Amygdala (tissue), 56 donors: Measurements from ENCODE around the gene RBBP8.
A peak's percentile ranks its signal among the peaks of the same experiment; 100 is the strongest.

Experiments used
- DNase-seq, 56 donors: peaks; one replicate each; lab custom pipeline; 2025; lab: John Stamatoyannopoulos, UW

Gene RBBP8

DNA sequence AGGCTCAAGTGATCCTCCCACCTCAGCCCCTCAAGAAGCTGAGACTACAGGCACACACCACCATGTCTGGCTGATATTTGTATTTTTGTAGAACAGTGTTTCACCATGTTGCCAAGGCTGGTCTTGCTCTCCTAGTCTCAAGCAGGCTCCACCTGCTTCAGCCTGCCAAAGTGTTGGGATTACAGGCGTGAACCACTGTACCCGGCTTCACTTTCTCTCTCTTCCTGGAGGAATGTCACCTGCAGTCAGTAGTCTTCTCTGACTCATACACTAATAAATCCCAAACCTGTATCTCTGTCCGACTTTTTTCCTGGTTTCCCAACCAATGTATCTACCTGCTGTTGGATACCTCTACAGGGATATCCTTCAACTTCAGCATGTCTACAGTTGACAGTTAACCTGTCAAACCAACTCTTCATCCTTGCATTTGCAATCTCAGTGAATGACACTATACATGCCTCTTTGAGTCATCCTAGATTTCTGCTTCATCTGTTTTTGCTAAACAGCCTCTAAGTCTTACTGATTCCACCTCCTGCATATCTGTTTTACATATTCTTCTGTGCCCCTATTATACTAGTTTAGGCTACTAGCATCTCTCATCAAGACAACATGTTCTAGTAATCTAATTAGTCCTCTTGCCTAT lies 54.5 kb downstream of the RBBP8 start:
- DNase-seq = no peak

DNA sequence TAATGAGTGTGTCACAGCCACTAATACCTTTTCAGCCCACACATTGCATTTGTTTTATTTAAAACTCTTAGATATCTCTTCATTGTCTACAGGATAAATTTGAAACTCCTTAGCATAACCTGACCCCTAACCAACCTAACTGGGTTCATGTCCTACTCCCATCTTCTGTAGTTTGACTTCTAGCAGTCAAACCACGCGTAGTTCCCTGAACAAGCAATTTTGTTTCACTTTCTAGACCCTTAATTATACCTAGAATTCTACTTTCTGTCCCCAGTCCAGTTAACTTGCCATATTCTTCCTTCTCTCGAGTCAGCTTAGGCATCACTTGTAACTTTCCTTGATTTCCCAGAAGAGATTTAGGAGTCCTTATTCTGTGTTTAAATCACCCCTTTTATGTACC lies 55.1 kb downstream of the RBBP8 start:
- DNase-seq = no peak

DNA sequence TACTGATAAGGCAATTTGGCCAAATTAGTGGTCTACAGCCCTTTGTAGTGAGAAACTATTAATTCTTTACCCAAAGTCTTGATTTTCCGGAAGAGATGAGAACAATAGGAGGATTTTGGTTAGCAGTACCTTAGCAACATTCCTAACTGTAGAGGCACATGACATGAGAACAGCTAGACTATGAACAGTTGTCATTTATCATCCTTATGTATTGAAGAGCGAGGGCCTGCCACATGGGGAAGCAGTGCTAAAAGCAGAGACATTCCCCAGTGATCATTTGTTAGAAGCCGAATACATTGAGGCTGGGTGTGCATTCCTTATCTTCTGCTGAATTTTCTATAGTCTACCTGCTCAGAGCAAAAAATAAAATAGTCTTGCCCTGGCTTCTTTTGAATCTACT lies 65.2 kb downstream of the RBBP8 start:
- DNase-seq = no peak

DNA sequence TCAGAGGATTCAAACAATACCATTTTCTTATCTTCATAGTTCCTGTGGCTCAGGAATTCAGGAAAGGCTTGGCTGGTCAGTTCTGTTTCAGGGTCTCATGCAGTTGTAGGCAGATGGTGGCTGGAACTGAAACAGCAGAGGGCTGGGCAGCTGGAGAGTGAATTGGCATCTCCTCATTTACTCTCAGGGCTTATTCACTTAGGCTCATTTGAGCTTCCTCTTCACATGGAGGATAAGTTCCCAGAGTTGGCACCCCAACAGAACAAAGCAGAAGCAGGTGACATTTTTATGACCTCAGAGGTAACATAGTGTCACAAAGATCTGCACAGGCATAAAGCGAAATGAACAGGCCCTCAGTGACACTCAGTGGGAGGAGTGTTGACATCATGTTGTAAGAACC lies 66.1 kb downstream of the RBBP8 start:
- no peak for DNase-seq

DNA sequence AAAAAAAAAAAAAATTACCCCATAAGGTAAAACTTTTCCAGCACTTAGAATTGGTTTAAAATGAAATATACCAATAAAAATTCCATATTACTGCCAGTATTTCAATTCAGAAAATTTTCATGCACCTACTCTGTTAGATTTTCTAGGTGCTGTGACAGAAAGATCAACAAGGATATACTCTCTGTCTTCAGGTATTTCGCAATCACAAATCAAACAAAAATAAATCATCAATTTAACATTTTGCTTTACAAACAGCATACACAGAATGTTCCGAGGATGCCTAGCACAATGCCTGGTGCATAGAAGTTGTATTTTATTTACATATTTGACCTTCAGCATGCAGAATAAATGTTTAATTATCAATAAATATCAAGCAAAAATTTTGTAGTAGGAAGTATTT lies 66.5 kb downstream of the RBBP8 start:
- DNase-seq = no peak

DNA sequence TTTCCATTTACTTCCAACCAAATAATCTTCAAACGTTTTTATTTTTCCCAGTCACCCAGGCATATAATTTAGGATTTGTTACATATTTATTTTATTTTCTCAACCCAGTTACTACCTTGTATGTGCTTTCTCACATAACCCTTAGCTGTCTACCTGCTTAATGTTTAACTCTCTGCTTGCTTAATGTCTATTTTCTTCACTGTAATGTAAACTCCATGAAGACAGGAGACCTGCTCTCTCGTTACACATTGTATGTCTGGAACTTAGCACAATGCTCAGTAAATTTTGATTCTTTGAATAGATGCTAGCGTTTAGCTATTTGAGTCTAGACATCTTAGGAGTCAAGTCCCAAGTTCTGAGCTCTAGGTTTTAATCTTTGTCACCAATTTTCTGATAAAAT lies 70.2 kb downstream of the RBBP8 start:
- no peak for DNase-seq

DNA sequence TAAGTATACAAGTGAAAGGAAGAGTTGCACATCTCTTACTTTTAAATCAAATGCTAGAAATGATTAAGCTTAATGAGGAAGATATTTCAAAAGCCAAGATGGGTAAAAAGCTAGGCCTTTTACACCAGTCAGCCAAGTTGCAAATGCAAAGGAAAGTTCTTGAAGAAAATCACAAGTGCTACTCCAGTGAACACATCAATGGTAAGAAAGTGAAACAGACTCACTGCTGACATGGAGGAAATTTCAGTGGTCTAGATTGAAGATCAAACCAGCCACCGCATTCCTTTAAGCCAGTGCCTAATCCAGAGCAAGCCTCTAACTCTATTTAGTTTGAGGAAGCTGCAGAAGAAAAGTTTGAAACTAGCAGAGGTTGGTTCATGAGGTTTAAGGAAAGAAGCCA lies 79.1 kb downstream of the RBBP8 start:
- DNase-seq = no peak

DNA sequence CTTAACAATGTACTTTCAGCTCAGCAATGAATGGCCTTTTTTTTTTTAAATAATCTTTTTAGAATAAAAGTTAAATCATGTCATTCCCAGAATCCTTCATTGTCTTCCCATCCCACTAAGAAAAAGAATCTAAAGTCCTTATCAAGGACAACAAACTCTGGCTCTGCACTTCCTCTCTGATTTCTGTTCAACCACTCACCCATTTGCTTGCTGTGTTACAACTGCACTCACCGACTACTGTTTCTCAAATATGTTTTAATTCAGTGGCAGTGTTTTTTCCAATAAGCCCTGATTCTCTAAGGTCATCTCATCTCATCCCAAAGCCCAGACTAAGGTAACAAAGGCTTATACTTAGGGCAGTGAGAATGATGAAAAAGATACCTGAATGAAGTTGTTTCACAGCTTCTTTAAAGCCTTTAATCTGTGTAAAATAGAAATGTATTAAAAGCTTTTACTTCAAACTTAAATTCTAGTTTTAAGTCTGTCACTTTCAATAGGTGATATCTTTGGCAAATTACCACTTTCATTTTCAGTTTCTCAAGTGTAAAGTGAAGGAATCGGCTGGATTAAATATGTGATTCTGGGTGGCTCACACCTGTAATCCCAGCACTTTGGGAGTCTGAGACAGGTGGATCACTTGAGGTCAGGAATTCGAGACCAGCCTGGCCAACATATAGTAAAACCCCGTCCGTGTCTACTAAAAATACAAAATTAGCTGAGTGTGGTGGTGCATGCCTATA lies 87.6 kb downstream of the RBBP8 start:
- no peak for DNase-seq

DNA sequence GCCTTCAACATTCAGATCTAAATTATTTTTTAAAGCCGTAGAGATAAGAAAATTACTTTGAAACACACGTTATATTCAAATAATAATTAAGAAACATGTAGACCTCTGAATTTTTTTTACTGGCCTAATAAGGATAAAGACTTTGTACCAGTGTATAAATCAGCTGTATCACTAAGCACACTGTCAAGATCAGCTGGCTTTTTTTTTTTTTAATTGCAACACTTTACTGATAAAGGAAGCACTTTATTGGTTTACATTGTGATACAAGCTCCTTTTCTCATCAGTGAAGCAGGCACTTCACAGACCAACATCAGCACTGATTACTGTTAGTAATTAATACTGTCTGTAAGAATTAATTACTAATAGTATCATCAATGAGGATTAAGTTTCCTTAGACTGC lies 88.5 kb downstream of the RBBP8 start:
- no peak for DNase-seq

DNA sequence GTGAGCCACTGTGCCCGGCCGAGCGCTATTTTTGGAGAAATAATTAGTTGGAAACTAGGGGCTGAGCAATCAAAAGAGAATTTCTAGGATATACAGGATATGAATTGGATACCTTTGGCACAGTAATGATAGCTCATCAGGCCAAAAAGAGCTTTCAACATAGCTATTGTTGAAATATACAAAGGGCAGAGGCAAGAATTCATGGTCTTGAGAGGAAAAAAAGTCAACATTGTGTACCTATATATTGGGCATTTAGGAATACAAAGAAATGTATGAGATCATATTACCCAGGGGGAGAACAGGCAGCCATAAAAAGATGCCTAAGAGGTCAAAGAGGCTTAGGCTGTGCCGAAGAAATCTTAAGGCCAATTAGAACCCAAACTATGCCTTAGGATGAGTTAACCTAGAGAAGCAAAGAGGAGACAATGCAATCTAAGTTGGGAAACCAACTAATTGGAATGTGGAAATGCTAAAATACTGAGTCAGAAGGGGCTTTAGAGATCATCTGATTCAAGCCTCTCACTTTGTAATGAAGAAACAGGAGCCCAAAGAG lies 99.0 kb downstream of the RBBP8 start:
- DNase-seq = no peak

DNA sequence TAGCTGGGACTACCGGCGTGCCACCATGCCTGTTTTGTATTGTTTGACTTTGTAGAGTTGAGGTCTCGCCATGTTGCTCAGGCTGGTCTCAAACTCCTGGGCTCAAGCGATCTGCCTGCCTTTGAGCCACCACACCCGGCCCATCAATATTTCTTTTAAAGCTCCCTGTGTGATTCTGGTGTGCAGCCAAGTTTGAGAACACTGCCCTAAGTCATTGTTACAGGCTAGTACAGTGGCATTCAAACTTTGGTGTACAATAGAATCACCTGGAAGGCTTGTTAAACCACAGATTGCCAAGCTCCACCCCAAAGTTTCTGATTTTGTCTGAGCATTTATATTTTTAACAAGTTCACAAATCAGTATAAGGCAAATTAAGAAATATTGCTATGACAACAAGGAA lies 99.9 kb downstream of the RBBP8 start:
- DNase-seq = no peak

DNA sequence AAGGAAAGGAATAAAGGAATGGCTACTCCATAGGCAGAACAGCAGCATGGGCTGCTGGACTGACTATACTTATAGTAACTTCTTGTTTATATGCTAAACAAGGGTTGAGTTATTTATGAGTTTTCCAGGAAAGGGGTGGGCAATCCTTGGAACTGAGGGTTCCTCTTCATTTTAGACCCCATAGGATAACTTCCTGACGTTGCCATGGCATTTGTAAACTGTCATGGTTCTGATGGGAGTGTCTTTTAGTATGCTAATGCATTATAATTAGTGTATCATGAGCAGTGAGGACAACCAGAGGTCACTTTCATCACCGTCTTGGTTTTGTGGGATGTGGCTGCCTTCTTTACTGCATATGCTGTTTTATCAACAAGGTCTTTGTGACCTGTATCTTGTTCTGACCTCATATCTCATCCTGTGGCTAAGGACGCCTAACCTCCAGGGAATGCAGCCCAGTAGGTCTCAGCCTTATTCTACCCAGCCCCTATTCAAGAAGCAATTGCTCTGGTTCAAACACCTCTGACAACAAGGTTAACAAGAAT lies 103.6 kb downstream of the RBBP8 start:
- DNase-seq = no peak

DNA sequence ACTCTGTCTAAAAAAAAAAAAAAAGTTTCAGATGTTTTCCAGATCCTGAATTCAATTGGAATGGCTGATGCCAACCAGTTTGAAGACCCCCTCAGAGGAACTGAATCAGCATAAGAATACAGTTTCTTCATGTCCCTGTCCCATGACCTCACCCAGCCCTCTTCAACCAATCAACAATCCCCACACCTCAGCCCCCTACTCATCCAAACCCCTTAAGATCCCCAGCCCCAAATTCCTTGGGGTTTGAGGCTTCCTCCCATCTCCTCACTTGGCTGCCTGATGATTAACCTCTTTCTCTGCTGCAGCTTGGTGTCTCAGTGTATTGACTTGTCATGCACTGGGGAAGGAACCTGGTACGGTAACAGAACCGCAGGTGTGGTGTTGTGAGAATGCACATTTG lies 104.5 kb downstream of the RBBP8 start:
- DNase-seq = no peak

DNA sequence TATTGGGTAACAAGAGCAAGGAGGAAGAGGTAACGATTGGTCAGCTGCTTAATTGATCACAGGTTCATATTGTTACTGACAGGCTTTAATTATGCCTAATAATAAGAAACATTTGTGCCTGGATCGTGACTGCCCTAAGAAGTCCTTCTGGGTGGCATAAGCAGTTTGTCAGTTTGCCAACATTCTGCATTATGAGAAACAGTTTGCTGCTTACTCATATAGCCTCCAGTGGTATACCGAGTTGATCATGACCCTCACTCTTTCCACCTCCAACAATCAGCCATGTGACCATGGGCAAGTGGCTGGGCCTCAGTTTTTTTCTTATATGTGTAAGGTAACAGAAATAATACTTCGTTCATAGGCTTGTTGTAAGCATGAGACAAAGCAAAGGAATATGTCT lies 105.6 kb downstream of the RBBP8 start:
- no peak for DNase-seq

DNA sequence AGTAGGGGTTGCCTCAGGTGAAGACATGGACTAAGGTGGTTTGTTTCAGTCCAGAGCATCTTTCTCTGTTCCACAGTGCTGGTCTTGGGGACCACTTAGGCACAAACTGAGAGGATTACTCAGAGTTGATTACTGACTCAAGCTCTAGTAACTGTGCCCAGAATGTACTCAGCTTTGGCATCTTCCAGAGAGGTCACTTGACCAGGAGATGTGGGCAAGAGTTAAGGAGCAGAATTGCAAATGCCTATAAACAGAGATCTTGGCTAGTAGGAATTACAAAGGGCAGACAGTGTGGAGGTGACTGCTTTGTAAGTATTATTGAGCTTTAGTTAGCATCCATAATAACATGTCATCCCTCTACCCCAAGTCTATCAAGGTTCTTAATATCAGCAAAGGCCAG lies 109.0 kb downstream of the RBBP8 start:
- DNase-seq = no peak

DNA sequence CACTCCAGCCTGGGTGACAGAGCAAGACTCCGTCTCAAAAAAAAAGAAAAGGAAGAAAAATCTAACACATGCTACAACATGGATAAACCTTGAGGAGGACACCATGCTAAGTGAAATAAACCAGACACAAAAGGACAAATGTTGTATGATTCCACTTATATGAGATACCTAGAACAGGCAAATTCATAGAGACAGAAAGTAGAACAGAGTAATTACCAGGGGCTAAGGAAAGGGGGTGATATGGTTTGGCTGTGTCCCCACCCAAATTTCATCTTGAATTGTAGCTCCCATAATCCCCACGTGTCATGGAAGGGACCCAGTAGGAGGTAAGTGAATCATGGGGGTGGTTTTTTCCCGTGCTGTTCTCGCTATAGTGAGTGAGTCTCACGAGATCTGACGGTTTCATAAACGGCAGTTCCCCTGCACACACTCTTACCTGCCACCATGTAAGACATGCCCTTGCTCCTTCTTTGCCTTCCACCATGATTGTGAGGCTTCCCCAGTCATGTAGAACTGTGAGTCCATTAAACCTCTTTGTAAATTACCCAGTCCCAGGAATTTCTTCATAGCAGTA lies 110.8 kb downstream of the RBBP8 start:
- no peak for DNase-seq

DNA sequence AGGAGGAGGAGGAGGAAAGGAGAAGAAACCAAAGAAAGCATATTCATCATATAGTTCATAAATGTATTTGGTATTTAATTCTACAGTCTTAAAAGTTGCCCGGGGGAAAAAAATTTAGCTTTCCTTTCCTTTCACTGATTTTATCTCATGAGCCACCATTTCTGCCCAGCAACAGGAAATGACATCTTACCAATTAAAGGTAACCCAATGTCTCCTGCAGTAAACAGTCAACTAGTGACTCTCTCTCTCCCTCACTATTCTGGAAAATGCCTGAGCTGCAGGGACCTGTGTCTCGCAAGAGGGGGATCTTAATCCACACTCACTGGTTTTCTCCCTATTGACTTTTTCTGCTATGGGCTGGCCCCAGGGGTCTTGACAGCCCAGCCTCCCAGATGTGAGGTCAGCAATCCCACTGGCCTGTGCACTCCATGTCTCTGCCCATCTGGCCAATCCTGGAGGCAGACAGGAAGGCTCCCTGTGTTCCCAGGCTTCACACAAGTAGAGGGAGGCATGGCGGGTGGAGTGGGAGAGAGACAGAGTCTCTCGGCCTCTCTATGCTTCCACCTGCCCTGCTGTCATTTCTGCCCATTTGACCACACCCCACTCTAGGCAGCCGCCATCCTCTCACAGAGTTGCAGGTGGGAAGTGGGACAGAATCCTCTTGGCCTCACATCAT lies 116.7 kb downstream of the RBBP8 start:
- DNase-seq = no peak

DNA sequence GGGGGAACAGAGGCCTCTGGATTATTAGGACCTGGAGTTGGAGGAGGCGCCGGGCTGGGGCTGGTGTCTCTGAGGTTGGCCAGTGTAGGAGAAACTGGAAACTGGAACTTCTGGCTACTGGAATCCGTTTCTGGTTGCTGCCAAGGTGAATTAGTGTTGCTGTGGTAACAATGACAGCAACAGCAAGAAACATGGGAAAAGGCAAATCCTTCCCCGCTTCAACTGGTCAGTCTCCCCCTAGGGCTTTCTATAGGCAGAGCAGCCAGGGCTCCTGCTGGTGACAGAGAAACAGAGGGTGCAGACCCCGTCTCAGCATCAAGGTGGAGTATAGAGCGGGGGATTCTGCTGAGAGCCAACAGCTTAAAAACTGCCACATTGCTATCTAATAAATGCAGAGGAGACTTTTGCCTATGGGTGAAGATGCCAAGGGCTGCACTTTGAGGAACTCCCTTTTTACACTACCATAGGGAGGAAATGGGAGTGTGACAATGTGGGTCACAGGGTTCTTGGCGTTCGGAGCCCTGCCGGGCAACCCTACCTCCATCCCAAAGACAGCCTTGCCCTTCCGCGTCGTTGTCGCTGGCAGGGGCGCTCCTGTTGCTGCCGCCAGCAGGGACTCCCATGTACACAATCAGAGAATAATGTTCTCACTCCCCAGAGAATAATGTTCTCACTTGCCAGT lies 120.8 kb downstream of the RBBP8 start:
- peak in 3 of 56 donors; percentile 5 to 26 (median 11) for DNase-seq

DNA sequence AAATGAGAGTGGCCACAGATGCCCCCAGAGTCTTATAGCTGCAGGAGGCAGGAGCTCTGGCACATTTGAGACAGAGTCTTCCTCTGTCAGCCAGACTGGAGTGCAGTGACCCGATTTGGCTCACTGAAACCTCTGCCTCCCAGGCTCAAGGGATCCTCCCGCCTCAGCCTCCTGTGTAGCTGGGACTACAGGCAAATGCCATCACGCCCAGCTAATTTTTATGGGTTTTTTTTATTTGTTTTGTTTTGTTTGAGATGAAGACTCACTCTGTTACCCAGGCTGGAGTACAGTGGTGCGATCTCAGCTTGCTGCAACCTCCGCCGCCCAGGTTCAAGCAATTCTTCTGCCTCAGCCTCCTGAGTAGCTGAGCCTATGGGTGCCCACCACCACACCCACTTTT lies 121.4 kb downstream of the RBBP8 start:
- no peak for DNase-seq

DNA sequence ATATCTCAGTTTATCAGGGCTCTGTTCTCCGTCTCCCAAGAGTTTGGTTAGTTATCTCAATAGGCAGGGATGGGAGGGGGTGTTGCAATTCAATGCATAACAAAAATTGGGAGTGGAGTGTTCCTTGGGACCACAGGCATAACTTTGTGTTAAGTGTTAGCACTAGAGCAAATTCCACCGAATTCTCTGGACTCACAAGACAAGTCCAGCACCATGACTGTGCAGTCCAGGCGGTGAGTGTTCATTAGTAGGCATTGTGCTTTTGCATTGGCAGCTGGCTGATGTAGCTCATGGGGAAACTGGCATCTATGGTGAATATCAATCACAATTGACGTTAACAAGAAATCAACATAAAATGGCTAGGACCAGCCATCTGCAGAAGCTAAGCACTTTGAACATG lies 123.2 kb downstream of the RBBP8 start:
- DNase-seq = no peak

DNA sequence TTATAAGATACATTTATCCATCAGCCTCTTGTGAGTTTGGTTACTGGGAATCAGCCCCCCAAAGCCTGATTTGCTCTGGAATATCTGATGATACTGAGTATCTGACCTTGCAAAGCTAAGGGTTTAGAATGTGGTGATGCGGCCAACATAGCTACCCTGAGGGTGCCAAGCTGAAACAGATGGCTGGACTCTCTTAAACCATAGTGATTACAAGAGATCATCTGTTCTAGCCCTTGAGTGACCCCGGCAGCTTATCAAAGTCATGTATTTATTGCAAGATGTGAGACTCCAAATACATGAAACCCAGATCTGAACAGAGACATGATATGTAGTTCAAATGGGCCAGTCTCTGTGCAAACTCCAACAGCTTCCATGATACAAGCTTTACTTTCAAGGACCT lies 124.0 kb downstream of the RBBP8 start:
- no peak for DNase-seq
